ENCODE data around the gene BRSK2.

DNA sequence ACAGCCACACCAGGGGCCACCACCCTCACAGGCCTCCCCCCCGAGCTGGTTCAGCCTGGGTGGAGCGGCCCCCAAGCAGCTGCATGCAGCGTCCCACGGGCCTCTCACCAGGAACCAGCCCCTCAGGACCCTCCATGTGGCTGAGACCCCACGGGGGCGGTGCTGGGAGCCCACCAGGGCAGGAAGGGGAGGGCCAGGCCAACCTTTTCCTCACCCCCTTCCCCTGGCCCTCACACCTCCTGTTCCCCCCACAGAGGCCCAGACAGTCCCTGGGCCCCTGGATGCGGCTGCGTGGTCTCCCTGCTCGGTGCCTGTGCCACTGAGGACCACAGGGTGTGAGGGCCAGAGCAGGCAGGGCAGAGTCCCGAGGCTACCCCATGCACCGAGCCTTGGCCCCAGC is 50.3 kb downstream of the BRSK2 start:
- TF ChIP-seq, protein P1, sequence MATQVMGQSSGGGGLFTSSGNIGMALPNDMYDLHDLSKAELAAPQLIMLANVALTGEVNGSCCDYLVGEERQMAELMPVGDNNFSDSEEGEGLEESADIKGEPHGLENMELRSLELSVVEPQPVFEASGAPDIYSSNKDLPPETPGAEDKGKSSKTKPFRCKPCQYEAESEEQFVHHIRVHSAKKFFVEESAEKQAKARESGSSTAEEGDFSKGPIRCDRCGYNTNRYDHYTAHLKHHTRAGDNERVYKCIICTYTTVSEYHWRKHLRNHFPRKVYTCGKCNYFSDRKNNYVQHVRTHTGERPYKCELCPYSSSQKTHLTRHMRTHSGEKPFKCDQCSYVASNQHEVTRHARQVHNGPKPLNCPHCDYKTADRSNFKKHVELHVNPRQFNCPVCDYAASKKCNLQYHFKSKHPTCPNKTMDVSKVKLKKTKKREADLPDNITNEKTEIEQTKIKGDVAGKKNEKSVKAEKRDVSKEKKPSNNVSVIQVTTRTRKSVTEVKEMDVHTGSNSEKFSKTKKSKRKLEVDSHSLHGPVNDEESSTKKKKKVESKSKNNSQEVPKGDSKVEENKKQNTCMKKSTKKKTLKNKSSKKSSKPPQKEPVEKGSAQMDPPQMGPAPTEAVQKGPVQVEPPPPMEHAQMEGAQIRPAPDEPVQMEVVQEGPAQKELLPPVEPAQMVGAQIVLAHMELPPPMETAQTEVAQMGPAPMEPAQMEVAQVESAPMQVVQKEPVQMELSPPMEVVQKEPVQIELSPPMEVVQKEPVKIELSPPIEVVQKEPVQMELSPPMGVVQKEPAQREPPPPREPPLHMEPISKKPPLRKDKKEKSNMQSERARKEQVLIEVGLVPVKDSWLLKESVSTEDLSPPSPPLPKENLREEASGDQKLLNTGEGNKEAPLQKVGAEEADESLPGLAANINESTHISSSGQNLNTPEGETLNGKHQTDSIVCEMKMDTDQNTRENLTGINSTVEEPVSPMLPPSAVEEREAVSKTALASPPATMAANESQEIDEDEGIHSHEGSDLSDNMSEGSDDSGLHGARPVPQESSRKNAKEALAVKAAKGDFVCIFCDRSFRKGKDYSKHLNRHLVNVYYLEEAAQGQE (IDR thresholded peaks at IDR 0.05; ENCODE audit: low read depth), result no peak
- TF ChIP-seq TAF1 (IDR thresholded peaks at IDR 0.05; ENCODE audit: low read depth), result no peak
- no peak for TF ChIP-seq TEAD4 (IDR thresholded peaks at IDR 0.05)
- TF ChIP-seq NFIC (IDR thresholded peaks at IDR 0.05), result no peak
- no peak for TF ChIP-seq EP300 (IDR thresholded peaks at IDR 0.05; ENCODE audit: borderline replicate concordance)
- TF ChIP-seq YY1 (IDR thresholded peaks at IDR 0.05; ENCODE audit: low read depth), result no peak
- TF ChIP-seq CREB1 (IDR thresholded peaks at IDR 0.05; ENCODE audit: low read depth), result no peak
- TF ChIP-seq, protein P2, sequence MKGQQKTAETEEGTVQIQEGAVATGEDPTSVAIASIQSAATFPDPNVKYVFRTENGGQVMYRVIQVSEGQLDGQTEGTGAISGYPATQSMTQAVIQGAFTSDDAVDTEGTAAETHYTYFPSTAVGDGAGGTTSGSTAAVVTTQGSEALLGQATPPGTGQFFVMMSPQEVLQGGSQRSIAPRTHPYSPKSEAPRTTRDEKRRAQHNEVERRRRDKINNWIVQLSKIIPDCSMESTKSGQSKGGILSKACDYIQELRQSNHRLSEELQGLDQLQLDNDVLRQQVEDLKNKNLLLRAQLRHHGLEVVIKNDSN (IDR thresholded peaks at IDR 0.05), result no peak
- no peak for TF ChIP-seq EGR1 (IDR thresholded peaks at IDR 0.05)
- TF ChIP-seq FOXM1 (IDR thresholded peaks at IDR 0.05; ENCODE audit: borderline replicate concordance, low read depth), result no peak
- no peak for TF ChIP-seq RAD21 (IDR thresholded peaks at IDR 0.05; ENCODE audit: low read depth)
- TF ChIP-seq, protein P3, sequence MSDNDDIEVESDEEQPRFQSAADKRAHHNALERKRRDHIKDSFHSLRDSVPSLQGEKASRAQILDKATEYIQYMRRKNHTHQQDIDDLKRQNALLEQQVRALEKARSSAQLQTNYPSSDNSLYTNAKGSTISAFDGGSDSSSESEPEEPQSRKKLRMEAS (IDR thresholded peaks at IDR 0.05), result no peak
- no peak for TF ChIP-seq TCF12 (IDR thresholded peaks at IDR 0.05; ENCODE audit: low read depth)
